ENCODE measurements around the gene FPGS. TPM values are rescaled to one million over a fixed set of nuclear protein-coding genes. Genes with fewer than 3 reads are reported as not detected.
A peak's percentile ranks its signal among the peaks of the same experiment; 100 is the strongest.
"Not testable (repeated sequence)": the region's sequence is repeated elsewhere in the genome, so short reads cannot be mapped to it uniquely, and the experiment has no call there.

FPGS gene
- total RNA-seq, 1 donor from 2014 or later = 21.7 TPM

DNA sequence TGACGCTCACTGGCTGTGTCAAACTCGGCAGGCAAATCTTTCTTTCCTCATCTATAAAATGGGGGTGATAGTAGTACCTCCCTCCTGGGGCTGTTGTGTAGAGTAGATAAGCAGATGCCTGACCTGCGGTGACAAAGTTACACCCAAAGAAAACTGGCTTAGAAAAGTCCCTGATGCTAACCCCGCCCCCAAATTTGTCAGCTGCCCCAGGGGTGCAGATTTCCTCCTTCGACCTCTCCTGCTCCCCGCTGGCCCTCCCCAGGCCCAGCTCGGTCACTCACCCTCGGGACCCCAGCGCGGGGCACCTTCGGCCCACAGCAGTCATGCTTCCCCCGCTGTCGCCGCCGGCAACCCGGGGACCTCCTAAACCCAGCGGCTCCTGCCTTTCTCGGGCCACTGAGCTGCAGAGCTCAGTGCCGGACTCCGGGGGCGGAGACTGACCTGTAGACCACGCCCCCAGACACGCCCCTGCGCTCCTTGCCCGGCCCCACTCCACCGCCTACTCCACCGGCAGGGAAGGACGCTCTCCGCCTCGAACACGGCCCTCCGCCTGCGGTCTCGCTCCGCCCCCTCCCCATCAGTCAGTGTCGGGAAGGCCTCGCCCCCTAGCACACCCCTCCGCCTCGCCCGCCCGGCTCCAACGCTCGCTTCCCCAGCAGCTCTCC, 31.6 kb upstream of the FPGS start:
- peak; percentile 94 for DNase-seq

DNA sequence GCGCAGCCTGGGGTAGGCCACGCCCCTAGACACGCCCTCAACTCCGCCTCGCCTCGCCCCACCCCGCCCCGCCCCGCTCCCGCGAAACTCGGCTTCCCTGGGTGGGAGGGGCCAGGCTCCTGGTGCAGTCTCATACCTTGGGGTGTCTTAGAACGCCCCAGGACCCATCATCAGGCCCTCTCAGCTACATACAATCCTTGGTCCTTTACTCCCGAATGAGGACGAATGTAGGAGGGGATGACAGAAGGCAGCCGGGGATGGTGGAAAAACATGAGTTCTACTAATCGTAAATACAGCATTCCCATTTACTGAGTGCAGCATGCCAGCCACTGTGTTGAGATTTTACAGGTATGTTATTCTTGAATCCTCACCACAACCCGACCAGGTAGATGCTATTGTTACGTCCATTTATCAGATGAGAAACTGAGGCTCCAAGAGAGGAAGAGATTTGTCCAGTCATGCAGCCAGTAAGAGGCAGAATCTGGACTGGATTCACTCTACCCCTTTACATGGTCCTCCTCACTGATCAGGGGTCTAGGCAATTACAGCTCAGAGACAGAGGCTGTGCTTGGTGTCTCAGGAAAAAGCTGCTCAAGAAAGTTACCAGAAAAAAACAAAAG, 31.0 kb upstream of the FPGS start:
- no peak for DNase-seq

DNA sequence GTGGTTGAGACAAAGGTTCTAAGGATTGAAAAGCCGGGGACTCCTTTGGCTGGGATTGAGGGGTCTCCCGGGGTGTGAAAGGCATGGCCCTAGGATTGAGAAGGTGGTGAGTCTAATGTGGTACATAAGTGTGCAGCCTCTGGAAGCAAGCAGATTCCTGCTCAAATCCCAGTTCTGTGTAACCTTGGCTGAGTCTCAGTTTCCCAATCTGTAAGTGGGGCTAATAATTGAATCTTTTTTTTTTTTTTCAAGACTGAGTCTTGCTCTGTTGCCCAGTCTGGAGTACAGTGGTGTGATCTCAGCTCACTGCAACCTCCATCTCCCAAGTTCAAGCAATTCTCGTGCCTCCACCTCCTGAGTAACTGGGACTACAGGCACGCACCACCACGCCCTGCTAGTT, 30.1 kb upstream of the FPGS start:
- DNase-seq = no peak

DNA sequence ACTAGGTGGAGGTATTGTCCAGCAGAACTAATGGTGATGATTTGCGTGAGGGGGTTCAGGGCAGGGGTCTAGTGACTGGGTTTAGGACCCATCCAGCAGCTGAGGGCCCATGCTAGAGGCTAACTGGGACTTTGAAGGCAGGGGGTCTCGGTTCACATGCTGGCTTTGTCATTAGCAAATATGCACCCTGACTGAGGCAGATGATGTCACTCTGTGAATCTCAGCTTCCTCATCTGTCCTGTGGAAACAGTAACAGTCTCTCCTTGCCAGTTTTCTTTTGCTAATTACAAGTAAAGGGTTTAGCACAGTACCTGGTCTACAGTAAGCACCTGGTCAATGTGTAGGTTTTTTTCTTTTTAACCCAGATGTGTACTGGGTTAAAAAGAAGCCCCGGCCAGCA, 29.4 kb upstream of the FPGS start:
- DNase-seq = no peak

DNA sequence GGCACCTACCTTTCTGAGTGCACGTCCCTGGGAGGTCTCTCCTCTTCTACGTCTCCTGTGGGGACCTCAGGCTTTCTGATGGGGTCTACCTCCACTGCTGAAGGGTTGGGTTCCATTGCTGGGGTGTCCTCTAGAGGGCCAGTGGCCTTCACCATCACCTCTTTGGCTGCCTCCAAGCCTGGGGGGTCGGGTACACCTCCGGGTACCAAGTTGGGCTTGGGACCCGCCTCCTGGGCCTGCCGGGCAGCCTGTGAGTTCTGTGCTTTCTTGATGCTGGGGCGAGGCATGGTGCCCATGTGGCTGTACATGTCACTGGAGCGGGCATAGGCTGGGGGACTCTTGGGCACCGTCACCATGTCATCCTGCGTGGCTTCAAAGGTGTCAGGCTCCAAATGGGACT, 28.7 kb upstream of the FPGS start:
- no peak for DNase-seq

DNA sequence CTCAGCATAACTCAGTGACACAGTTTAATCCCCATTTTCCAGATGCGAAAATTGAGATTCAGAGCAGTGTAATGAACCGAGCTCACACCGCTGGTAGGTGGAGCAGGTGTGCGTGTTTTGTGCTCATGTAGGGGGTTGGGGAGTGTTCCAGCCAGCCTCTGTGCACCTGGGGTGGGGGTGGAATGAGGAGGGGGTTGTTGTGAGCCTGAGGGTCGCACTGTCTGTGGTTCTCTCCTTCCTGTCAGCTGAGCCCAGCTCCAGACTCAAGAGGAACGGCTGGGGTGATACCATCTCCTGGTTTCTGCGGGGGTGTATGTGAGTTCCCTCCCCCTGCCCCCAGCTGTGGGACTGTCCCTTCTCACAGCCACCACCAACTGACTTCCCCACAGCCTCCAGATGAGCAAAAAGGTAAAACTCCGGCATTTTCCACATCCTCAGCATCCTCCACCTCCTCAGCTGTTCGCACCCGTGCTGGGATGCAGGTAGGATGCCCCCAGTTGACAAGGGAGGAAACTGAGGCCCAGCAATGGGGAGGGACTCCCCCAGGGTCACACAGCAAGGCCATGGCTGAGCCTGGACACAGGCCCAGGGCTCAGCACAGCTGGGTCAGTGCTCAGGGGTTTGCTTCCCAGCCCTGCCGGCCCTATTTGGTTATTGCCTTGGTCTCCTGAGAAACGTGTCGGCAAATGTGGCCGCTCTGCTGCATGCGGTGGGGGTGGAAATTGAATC, 26.3 kb upstream of the FPGS start:
- no peak for DNase-seq

DNA sequence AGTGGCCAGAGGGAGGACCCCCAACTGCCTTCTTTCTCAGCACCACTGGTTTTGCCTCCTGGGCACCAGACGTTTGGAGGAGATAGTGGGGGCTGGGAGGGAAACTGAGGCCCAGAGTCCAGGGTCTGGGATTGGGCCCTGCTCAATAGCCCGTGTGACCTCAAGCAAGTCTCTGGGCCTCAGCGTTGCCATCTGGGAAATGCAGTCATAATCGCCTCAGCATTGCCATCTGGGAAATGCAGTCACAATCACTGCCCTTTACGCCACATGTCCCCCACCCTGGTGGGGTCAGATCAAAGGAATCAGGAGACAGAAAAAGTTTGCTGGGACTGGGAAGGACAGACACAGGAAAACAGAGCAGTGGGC, 25.8 kb upstream of the FPGS start:
- no peak for DNase-seq

DNA sequence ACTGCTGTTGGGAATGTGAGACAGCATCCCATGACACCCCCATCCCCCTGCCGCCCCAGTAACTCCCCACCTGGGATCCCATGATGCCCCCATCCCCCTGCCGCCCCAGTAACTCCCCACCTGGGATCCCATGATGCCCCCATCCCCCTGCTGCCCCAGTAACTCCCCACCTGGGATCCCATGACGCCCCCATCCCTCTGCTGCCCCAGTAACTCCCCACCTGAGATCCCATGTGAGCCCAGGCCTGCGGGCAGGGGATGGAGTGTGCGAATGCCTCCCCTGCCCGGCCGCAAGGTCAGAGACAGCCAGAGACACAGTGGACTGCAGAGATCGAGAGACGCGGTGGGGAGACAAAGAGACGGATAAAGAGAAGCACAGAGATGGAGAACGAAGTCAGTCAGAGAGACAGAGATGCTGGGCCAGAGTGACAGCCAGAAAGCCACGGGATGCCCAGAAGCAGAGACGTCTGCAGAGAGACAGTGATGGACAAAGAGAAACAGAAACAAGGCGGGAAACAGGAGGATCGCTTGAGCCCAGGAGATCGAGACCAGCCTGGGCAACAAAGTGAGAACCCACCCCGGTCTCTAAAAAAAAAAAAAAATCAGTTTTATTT, 25.2 kb upstream of the FPGS start:
- no peak for DNase-seq

DNA sequence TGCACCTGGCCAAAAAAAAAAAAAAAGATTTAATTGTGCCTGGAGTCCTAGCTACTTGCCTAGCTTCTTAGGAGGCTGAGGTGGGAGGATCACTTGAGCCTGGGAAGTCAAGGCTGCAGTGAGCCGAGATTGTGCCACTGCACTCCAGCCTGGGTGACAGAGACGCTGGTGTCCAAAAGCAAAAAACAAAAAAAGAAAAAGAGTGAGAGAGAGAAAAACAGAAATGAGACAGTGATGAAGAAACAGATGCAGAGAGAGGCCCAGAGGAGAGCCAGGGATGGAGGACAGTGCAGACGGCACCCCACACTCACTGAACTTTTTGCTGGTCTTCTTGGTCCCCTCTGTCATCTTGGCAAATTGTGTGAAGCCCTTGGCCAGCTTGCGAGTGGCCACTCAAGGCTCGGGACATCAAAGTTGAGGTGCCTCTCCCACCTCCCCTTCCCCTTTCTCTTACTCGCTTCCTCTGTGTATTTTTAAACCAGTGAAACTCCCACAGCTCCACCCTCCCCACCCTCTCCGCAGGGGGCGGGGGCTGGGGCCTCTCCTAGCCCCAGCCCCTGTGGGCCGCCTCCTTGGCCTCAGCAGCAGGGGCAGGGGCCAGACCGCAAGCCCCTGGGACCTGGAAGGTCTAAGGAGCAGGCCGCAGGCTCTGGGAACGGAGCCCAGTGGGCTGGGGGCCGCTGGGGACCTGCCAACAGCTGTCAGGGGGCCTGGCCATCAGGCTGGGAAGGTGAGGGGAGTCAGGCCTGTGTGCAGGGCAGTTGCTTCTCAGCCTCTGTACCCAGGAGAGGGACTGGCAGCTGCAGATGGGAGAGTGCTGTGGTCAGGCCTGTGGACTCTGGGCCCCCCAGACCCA, 24.2 kb upstream of the FPGS start, which contains the start of gene SH2D3C:
Gene SH2D3C (minus strand): TSS at position 387 of the 856 bp plus-strand sequence. CDS start 39 bp downstream, at position 348.
- DNase-seq = no peak

DNA sequence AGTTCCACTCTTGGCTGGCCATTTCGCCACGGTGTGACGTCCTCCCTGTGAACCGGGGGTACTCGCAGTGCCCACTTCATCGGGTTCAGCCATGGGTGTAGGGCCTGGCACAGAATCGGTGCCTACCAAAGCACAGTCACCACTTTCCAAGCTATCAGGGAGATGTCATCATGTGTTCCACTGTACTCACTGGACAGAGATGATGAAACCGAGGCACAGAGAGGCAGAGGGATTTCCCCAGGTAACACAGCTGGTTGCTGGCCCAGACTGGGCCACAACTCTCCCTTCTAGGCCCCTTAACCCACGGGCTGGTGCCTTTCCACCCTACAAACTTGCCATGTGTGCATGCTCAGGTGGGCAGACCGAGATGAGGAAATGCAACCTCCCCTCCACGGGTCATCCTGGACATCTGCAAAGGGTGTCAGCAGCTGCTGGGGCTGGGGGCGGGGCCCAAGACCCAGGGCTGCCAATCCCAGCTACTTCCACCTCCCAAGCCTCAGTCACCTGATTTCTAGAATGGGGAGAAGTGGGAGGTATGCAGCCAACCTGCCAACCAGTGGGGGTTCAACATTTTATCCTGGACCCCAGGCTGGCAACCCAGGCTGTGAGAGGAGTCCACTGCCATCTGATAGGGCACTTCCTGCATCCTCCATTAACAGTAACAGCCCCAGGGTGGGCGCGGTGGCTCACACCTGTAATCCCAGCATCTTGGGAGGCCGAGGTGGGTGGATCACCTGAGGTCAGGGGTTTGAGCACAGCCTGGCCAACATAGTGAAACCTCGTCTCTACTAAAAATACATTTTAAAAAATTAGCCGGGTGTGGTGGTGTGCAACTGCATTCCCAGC, 23.3 kb upstream of the FPGS start:
- DNase-seq = no peak

DNA sequence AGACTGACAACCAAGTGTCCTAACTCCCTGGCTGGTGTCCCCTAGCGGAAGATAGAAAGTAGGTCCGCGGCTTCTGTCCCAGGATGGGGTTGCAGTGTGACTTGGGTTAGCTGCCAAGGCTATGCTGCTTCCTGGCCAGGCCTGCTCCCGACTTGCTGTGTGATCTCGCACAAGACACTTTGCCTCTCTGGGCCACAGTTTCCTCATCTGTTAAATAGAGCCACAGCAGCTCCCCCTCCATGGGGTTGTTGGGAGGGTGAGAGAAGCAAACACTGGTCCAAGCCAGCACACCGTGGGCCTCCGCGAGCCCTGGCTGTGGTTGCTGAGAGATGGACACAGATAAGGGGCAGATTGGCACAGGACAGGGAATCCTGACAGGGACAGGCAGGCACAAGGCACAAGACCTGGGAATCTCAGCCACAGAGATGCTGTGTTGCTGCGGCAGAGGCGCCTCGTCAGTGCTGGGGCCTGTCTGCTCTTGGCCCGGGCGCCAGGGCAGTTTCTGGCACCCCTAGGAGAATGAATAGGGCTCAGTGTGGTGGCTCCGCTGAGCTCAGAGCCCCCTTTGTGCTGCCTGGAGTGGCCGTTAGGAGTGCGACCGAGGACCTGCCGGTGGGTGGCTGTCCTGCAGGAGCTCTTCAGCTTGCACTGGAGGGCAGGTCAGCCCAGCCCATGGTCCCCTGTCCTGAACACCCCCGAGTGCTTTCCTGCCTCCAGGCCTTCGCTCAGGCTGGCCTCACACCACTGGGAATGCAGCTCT, 22.4 kb upstream of the FPGS start:
- DNase-seq = no peak

DNA sequence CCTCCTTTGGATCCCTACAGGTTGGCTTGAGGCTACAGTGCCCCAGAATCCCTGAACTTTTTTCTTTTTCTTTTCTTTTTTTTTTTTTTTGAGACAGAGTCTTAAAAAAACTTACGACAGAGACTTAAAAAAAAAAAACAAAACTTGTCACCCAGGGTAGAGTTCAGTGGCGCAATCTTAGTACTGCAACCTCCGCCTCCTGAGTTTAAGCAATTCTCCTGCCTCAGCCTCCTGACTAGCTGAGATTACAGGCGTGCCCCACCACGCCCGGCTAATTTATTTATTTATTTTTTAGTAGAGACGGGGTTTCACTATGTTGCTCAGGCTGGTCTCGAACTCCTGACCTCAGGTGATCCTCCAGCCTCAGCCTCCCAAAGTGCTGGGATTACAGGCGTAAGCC, 21.8 kb upstream of the FPGS start:
- not testable (repeated sequence) for DNase-seq

DNA sequence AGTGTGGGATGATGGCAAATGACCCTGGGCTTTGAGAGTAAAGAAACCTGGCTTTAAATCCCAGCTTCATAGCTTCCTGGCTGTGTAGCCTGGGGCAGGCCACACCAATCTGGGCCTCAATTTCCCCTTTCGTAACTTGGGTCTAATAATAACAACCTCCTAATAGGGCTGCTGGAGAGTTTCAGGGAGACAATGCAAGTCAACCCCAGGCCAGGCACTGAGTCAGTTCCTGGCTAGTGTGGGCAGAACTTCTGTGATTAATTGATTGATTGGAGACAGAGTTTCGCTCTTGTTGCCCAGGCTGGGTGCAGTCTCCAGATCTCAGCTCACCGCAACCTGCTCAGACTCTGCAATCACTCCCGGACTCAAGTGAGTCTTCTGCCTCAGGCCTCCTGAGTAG, 20.9 kb upstream of the FPGS start:
- no peak for DNase-seq

DNA sequence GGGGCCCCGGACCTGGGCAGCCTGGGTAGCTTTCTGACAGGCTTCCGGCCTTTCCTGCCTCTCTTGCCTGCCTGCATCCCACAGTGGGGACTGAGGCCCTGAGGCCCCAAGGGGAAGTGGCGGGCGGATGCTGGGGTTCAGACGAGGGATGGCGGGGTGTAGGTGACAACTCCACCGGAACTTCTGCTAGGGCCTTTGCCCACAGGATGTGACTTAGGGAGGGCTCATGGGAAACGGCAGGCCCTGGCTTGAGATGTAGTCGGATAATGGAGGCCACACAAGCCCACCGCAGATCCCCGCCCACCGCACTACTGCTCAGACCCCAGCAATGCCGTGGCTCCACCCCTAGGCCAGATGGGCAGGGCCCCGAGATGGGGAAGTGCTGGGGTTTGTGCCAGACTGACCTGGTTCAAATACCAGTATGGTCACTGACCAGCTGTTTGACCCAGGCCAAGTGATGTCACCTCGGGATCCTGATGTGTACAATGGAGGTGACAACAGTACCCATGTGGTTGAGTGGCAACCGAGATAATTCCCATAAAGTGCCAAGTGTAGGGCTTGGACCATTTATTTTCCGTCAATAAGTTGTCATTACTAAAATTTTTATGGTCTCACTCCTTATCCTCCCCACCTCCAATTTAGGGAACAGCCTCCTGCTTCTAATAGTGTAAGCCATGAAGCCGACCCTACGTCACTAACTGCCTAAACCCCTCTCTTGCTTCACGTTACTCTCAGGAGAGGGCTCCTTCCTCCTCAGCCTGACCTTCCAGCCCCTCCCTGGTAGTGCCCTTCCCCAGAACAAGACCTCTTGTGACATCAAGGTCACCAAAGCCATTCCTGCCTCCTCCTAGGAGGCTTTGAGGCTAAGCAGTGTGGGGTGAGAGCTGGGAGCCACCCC, 19.3 kb upstream of the FPGS start:
- no peak for DNase-seq

DNA sequence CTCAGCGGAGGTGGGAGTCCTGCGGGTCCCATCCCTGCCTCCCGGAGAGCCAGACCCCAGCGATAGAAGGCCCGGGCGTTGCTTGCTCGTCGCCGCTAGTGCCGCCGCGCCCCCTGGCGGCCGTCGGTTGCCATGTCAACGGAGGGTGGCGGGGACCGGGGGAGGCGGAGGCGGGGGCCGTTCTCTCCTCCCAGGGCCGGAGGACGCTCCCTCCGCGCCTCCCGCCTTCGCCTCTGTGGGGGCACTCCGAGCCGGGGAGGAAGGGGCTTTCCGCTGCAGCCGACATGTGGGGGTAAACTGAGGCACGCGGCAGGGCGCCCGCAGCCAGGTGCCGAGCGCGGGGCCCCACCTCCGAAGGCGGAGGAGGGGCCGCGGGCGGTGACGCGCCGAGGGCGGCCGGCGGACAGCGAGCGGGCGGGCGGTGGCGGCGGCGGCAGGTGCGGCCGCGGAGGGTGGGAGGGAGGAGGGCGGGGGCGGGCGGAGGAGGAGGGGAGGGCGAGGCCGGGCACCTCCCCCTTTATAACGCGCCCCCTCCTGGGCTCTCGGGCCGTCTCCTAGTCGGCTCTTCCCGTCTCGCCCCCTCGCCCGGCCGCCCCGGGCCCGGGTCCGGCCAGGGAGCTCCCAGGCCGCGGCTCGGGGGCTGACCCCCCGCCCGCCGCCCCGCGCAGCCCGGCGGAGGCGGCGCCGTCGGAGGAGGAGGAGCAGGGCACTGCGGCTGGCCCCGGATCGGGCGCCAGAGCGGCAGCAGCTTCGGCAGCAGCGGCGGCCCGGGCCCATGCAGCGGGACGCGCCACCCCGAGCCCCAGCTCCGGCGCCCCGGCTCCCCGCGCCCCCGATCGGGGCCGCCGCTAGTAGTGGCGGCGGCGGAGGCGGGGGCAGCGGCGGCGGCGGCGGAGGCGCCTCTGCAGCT, 17.4 kb upstream of the FPGS start:
- peak; percentile 74 for DNase-seq

DNA sequence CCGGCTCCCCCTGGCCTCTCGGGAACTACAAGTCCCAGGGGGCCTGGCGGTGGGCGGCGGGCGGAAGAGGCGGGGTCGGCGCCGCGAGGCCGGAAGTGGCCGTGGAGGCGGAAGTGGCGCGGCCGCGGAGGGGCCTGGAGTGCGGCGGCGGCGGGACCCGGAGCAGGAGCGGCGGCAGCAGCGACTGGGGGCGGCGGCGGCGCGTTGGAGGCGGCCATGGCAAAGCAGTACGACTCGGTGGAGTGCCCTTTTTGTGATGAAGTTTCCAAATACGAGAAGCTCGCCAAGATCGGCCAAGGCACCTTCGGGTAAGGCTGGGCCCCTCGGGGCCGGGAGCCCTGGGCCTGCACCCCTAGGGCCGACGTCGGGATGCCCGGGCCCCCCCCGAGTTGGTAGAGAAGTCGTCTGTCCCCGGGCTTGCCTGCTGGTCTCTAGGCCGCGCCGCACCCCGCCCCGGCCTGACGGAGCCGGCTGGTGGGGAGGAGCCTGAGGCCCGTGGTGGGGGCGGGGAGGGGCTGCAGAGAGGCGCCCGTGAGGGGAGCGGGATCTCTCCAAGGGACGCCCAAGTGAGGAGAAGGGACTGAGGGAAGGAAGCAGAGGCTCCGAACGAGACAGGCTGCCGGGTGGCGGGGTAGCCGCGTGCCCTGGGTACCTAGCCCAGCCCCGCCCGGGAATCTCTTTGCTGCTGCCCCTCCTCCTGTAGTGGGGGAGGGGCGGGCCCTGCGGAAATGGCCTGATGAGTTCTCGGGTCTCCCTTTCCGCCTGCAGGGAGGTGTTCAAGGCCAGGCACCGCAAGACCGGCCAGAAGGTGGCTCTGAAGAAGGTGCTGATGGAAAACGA, 16.5 kb upstream of the FPGS start, which contains the start of gene CDK9:
Gene CDK9 (plus strand): TSS at position 102 of the 840 bp plus-strand sequence. CDS start 115 bp downstream, at position 217.
- DNase-seq = peak; percentile 54

DNA sequence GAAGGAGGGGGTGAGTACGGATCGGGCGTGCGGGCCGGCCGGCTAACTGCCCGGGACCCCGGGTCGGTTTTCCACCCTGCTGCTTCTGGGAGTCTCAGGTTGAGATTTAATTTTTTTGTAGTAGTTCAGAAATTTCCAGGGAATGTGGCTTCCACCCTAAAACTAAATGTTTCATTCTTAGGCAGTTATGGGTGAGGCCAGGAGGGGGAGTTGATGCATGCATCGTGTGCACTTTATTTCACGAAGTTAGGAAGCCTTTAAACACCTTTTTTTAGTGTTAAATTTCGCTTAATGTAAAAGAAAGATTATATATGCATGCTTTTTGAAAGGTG, 15.9 kb upstream of the FPGS start:
- no peak for DNase-seq

Data from skin of body (tissue), 2 donors.